Mesenteric fat pad (tissue), 1 donor: ENCODE data around the gene GAB3. TPM values are rescaled to one million over a fixed set of nuclear protein-coding genes. Genes with fewer than 3 reads are reported as not detected.

Experiments
- total RNA-seq: library from RNA; stranded (reverse); fragmentation: NEBNext Ultra II Directional; extraction: Animal tissue kit (Norgen Biotek cat#: 25700); gene quantifications from one replicate; pipeline ENCODE4 v1.2.1, GENCODE V29; 2021
- donor health status: DM: yes; HTN: yes; CAD: no.

Gene GAB3
- total RNA-seq, 1 donor from 2014 or later = 13.7 TPM

Other genes starting within 250 kb of the GAB3 start
- gene FAM3A, start 234.8 kb downstream of the GAB3 start, total RNA-seq = 36.5 TPM
- gene G6PD, start 204.2 kb downstream of the GAB3 start, total RNA-seq = 110 TPM
- gene IKBKG, start 203.5 kb downstream of the GAB3 start, total RNA-seq = 29.8 TPM
- gene CTAG1A, start 165.9 kb downstream of the GAB3 start, total RNA-seq = not detected
- gene CTAG1B, start 131.8 kb downstream of the GAB3 start, total RNA-seq = not detected
- not detected for gene CTAG2, start 97.5 kb downstream of the GAB3 start, total RNA-seq
- 46.8 TPM for gene DKC1, start 11.8 kb upstream of the GAB3 start, total RNA-seq
- gene MPP1, start 54.4 kb upstream of the GAB3 start, total RNA-seq = 85.1 TPM
- gene SMIM9, start 83.6 kb upstream of the GAB3 start, total RNA-seq = not detected
- gene F8A1, start 135.3 kb upstream of the GAB3 start, total RNA-seq = 32.8 TPM